GM12878 (cell line): ENCODE data around the gene PPP1R1A.

Experiments used
- CEBPB ChIP-seq, 2 experiments: fragments of 150-350 bp in 1 of 2; IDR thresholded peaks; 2 replicates each; pipeline ENCODE4 v1.6.1; 2012 to 2014; ENCODE audit warnings: low read depth in 2 of 2, low read length in 2 of 2, borderline replicate concordance in 1 of 2, inconsistent platforms in 1 of 2
- CHD2 ChIP-seq: IDR thresholded peaks from 2 replicates; pipeline ENCODE4 v1.6.1; 2011; ENCODE audit warnings: low read depth, low read length, improper control_type of control experiment, borderline replicate concordance
- CREM ChIP-seq: IDR thresholded peaks from 2 replicates; pipeline ENCODE4 v1.6.1; 2014; ENCODE audit warnings: antibody characterized with exemption, low read depth
- CTCF ChIP-seq, 3 experiments: IDR thresholded peaks in 2 of 3; conservative IDR thresholded peaks in 1 of 3; 2 replicates each; pipeline ENCODE4 v1.5.1; 2011; ENCODE audit warnings: low read depth in 3 of 3, low read length in 3 of 3, mild to moderate bottlenecking in 3 of 3, control low read depth in 2 of 3, moderate library complexity in 2 of 3, inconsistent platforms in 1 of 3, mixed read lengths in 1 of 3; ENCODE audit not compliant: control insufficient read depth in 2 of 3, insufficient read depth in 1 of 3; ENCODE audit errors: extremely low read depth in 1 of 3
- HCFC1 ChIP-seq: fragments of 150-350 bp; IDR thresholded peaks from 2 replicates; pipeline ENCODE4 v1.6.1; 2014; ENCODE audit warnings: low read length
- MTA2 ChIP-seq: fragments of 450-650 bp; IDR thresholded peaks from 2 replicates; pipeline ENCODE4 v1.6.1; 2016; ENCODE audit warnings: low read depth, mild to moderate bottlenecking, moderate library complexity
- POLR2A ChIP-seq: IDR thresholded peaks from 2 replicates; pipeline ENCODE4 v1.6.1; 2011; ENCODE audit warnings: low read depth, mild to moderate bottlenecking, low read length
- POLR2AphosphoS5 ChIP-seq: IDR thresholded peaks from 2 replicates; pipeline ENCODE4 v1.6.1; 2011; ENCODE audit warnings: mild to moderate bottlenecking, low read length, inconsistent platforms
- RFX5 ChIP-seq: IDR thresholded peaks from 2 replicates; pipeline ENCODE4 v1.6.1; 2011; ENCODE audit warnings: low read depth, low read length, improper control_type of control experiment
- ZNF274 ChIP-seq: IDR thresholded peaks from one replicate; pipeline ENCODE4 v1.8.0; 2011; ENCODE audit not compliant: insufficient read length, insufficient read depth
- TF ChIP-seq, protein P1 (sequence below): IDR thresholded peaks from 2 replicates; pipeline ENCODE4 v1.6.1; 2012; ENCODE audit warnings: low read length, inconsistent platforms
- TF ChIP-seq, protein P2 (sequence below): fragments of 450-650 bp; IDR thresholded peaks from 2 replicates; pipeline ENCODE4 v1.6.1; 2018; ENCODE audit warnings: mild to moderate bottlenecking, low read depth, moderate library complexity; ENCODE audit not compliant: partially characterized antibody
- TF ChIP-seq, protein P3 (sequence below): IDR thresholded peaks from 2 replicates; pipeline ENCODE4 v1.6.1; 2012; ENCODE audit warnings: low read depth, low read length, improper control_type of control experiment

GRCh38 chr12:54571193-54572188 lies 17.0 kb downstream of the PPP1R1A start:
- TF ChIP-seq, protein P1, sequence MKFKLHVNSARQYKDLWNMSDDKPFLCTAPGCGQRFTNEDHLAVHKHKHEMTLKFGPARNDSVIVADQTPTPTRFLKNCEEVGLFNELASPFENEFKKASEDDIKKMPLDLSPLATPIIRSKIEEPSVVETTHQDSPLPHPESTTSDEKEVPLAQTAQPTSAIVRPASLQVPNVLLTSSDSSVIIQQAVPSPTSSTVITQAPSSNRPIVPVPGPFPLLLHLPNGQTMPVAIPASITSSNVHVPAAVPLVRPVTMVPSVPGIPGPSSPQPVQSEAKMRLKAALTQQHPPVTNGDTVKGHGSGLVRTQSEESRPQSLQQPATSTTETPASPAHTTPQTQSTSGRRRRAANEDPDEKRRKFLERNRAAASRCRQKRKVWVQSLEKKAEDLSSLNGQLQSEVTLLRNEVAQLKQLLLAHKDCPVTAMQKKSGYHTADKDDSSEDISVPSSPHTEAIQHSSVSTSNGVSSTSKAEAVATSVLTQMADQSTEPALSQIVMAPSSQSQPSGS: no peak
- TF ChIP-seq CTCF (IDR thresholded peaks at IDR 0.05 in 2 of 3, conservative IDR thresholded peaks at IDR 0.05 in 1 of 3; ENCODE audit: control insufficient read depth in 2 of 3, extremely low read depth in 1 of 3, insufficient read depth in 1 of 3, low read depth in 3 of 3, low read length in 3 of 3): no peak
- no peak for TF ChIP-seq ZNF274
- no peak for TF ChIP-seq CEBPB (IDR thresholded peaks at IDR 0.05; ENCODE audit: borderline replicate concordance in 1 of 2, low read depth in 2 of 2, low read length in 2 of 2)
- TF ChIP-seq POLR2A: no peak
- TF ChIP-seq, protein P2, sequence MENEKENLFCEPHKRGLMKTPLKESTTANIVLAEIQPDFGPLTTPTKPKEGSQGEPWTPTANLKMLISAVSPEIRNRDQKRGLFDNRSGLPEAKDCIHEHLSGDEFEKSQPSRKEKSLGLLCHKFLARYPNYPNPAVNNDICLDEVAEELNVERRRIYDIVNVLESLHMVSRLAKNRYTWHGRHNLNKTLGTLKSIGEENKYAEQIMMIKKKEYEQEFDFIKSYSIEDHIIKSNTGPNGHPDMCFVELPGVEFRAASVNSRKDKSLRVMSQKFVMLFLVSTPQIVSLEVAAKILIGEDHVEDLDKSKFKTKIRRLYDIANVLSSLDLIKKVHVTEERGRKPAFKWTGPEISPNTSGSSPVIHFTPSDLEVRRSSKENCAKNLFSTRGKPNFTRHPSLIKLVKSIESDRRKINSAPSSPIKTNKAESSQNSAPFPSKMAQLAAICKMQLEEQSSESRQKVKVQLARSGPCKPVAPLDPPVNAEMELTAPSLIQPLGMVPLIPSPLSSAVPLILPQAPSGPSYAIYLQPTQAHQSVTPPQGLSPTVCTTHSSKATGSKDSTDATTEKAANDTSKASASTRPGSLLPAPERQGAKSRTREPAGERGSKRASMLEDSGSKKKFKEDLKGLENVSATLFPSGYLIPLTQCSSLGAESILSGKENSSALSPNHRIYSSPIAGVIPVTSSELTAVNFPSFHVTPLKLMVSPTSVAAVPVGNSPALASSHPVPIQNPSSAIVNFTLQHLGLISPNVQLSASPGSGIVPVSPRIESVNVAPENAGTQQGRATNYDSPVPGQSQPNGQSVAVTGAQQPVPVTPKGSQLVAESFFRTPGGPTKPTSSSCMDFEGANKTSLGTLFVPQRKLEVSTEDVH: no peak
- no peak for TF ChIP-seq MTA2
- no peak for TF ChIP-seq HCFC1
- TF ChIP-seq, protein P3, sequence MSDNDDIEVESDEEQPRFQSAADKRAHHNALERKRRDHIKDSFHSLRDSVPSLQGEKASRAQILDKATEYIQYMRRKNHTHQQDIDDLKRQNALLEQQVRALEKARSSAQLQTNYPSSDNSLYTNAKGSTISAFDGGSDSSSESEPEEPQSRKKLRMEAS: no peak
- no peak for TF ChIP-seq CREM
- no peak for TF ChIP-seq POLR2AphosphoS5
- no peak for TF ChIP-seq RFX5
- TF ChIP-seq CHD2: no peak
